HepG2 (cell line): ENCODE results near the gene KRTAP10-4.

Experiments used
- HNRNPL ChIP-seq: fragments of 200-400 bp; formaldehyde crosslinking; IDR thresholded peaks from 2 replicates; pipeline ENCODE4 v1.6.1; 2017; ENCODE audit warnings: mild to moderate bottlenecking, low read depth, low read length
- ZBTB25 ChIP-seq: IDR thresholded peaks from 2 replicates; pipeline ENCODE4 v1.6.1; 2018; ENCODE audit warnings: missing genetic modification reagents
- ZHX1 ChIP-seq: sonication (generic); formaldehyde crosslinking; IDR thresholded peaks from 2 replicates; pipeline ENCODE4 v1.8.1; 2022; ENCODE audit warnings: low read depth, mild to moderate bottlenecking, missing genetic modification reagents

- TF ChIP-seq HNRNPL (no peak), ZBTB25 (no peak), ZHX1 (CRISPR knock-in tag) (no peak)
These were observed 16.6 kb upstream of the KRTAP10-4 start for GRCh38 chr21:44556879-44557278.
